OCI-LY7 (cell line): ENCODE measurements around the gene PPP6R3. TPM values are rescaled to one million over a fixed set of nuclear protein-coding genes. Genes with fewer than 3 reads are reported as not detected.

Experiments
- BruUV-seq: library from RNA; stranded (reverse); fragments of 400-500 nt; replicated peaks from 2 replicates; lab custom pipeline; 2021; lab: Mats Ljungman, UMichigan
- CTCF ChIA-PET: fragments of 300-600 bp; sonication (Branson Sonifier 250); formaldehyde crosslinking; loops from one replicate; lab custom pipeline; 2022; ENCODE audit warnings: antibody characterized with exemption; ENCODE audit not compliant: unreplicated experiment; lab: Charles Lee
- POLR2A ChIA-PET: fragments of 300-600 bp; sonication (Branson Sonifier 250); formaldehyde crosslinking; loops from one replicate; lab custom pipeline; 2022; ENCODE audit warnings: antibody characterized with exemption; lab: Charles Lee
- DNase-seq: peaks from one replicate; pipeline ENCODE4 v3.0.0-alpha.2; 2015; ENCODE audit warnings: low spot score
- H2AFZ ChIP-seq: fragments of 200-600 bp; sonication (generic), shearing (Covaris generic); 2 replicates; pipeline ENCODE4 v1.6.1; 2014; ENCODE audit warnings: mild to moderate bottlenecking, antibody characterized with exemption, low read length, moderate library complexity
- H3K27ac ChIP-seq: fragments of 200-600 bp; sonication (generic); 2 replicates; pipeline ENCODE4 v1.5.1; 2014; ENCODE audit warnings: mixed run types, low read depth, mild to moderate bottlenecking, moderate library complexity, low read length, inconsistent platforms; ENCODE audit not compliant: poor library complexity, severe bottlenecking
- H3K36me3 ChIP-seq: fragments of 200-600 bp; sonication (generic); 2 replicates; pipeline ENCODE4 v1.6.1; 2014; ENCODE audit warnings: mild to moderate bottlenecking, antibody characterized with exemption, low read length, moderate library complexity, mixed read lengths; ENCODE audit not compliant: insufficient read depth
- H3K4me1 ChIP-seq: fragments of 200-600 bp; sonication (generic); 2 replicates; pipeline ENCODE4 v1.5.1; 2014; ENCODE audit warnings: mild to moderate bottlenecking, low read length; ENCODE audit not compliant: insufficient read depth, poor library complexity, severe bottlenecking
- H3K4me2 ChIP-seq: fragments of 200-600 bp; sonication (generic); 2 replicates; pipeline ENCODE4 v1.6.1; 2014; ENCODE audit warnings: mild to moderate bottlenecking, low read length
- H3K4me3 ChIP-seq: fragments of 200-600 bp; sonication (generic); 2 replicates; pipeline ENCODE4 v1.5.1; 2014; ENCODE audit warnings: mild to moderate bottlenecking, low read depth, low read length; ENCODE audit not compliant: poor library complexity, severe bottlenecking
- H3K79me2 ChIP-seq: fragments of 200-600 bp; sonication (generic); 2 replicates; pipeline ENCODE4 v1.6.1; 2016; ENCODE audit warnings: low read depth, mild to moderate bottlenecking, low read length, moderate library complexity, mixed read lengths; ENCODE audit not compliant: insufficient read depth
- H3K9me2 ChIP-seq: fragments of 200-600 bp; sonication (generic); 2 replicates; pipeline ENCODE4 v1.6.1; 2016; ENCODE audit warnings: mild to moderate bottlenecking, low read length, mixed read lengths; ENCODE audit not compliant: insufficient read depth
- H3K9me3 ChIP-seq: fragments of 200-600 bp; sonication (generic); 2 replicates; pipeline ENCODE4 v1.6.1; 2014; ENCODE audit warnings: mild to moderate bottlenecking, mixed run types, low read length, mixed read lengths
- H4K20me1 ChIP-seq: fragments of 200-600 bp; sonication (generic); 2 replicates; pipeline ENCODE4 v1.6.1; 2014; ENCODE audit warnings: mild to moderate bottlenecking, antibody characterized with exemption, low read length, moderate library complexity, mixed read lengths; ENCODE audit not compliant: insufficient read depth
- EZH2phosphoT487 ChIP-seq: fragments of 200-600 bp; sonication (generic); IDR thresholded peaks from 2 replicates; pipeline ENCODE4 v1.6.1; 2018; ENCODE audit warnings: low read depth, borderline replicate concordance, mild to moderate bottlenecking, mixed run types, antibody characterized with exemption, low read length, moderate library complexity, mixed read lengths
- intact Hi-C: fragments of 100-400 bp; cut with micrococcal nuclease; formaldehyde crosslinking; loops from one replicate; pipeline ENCODE4 v1.10.0; 2022; ENCODE audit not compliant: unreplicated experiment
- total RNA-seq, 2 experiments: library from RNA; depleted of rRNA in 1 of 2; stranded (reverse); fragments of >200 nt in 1 of 2; shearing (Covaris generic) in 1 of 2; gene quantifications; 2 replicates each; pipeline ENCODE4 v1.2.3, GENCODE V29; 2014 to 2022
- TF ChIP-seq, protein P1 (sequence below): fragments of 200-600 bp; sonication (generic); conservative IDR thresholded peaks from 2 replicates; pipeline ENCODE4 v1.5.1; 2014; ENCODE audit warnings: mild to moderate bottlenecking, antibody characterized with exemption, low read length, moderate library complexity, mixed read lengths

PPP6R3 gene
- total RNA-seq, 2 experiments from 2014 or later: 122 to 151 TPM

DNA sequence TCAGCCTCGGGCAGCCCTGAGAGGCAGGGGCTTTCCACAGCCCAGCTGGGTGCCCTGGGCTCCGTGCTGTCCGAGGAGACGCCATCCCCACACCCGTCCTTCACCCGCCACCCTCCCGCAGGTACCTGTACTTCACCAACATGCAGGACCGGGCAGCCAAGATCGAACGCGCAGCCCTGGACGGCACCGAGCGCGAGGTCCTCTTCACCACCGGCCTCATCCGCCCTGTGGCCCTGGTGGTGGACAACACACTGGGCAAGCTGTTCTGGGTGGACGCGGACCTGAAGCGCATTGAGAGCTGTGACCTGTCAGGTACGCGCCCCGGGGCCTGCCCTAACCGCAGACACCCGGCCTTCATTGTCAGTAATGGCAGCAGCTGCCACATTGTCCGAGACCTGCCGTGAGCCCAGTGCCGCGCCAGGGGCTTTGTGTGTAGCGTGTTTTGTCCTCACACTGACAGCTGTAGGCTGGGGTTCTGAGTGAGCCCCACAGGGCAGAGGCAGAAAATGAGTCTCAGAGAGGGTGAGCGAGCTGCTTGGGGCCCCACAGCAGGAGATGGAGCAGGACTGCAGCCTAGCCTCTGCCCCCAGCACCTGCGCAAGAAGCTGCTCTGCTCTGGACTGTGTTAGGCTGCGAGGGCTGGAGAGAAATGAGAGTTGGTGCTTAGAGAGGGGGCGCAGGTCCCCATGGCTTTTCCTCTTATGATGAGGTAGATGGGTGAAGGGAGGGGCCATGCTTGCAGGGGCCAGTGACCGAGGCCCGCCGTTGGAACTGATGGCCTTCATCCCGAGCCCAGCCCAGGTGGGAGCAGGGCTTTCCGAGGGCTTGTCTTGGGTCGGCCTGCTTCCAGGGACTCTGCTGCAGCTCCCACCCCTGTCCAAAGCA, 35.3 kb upstream of the PPP6R3 start:
- Histone ChIP-seq H4K20me1 (no peaks in the 10 kb centered on the region), H3K27ac (no peak overlapping the region), H3K9me3 (peaks cover 9% of the 10 kb centered on the region), H3K4me3 (no peak overlapping the region), H3K36me3 (no peaks in the 10 kb centered on the region), H3K4me2 (no peak overlapping the region), H2AFZ (no peak overlapping the region), H3K4me1 (no peaks in the 10 kb centered on the region), H3K9me2 (no peaks in the 10 kb centered on the region), H3K79me2 (no peaks in the 10 kb centered on the region)
- TF ChIP-seq, protein P1, sequence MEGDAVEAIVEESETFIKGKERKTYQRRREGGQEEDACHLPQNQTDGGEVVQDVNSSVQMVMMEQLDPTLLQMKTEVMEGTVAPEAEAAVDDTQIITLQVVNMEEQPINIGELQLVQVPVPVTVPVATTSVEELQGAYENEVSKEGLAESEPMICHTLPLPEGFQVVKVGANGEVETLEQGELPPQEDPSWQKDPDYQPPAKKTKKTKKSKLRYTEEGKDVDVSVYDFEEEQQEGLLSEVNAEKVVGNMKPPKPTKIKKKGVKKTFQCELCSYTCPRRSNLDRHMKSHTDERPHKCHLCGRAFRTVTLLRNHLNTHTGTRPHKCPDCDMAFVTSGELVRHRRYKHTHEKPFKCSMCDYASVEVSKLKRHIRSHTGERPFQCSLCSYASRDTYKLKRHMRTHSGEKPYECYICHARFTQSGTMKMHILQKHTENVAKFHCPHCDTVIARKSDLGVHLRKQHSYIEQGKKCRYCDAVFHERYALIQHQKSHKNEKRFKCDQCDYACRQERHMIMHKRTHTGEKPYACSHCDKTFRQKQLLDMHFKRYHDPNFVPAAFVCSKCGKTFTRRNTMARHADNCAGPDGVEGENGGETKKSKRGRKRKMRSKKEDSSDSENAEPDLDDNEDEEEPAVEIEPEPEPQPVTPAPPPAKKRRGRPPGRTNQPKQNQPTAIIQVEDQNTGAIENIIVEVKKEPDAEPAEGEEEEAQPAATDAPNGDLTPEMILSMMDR: no peak
- no peak for DNase-seq
- POLR2A ChIA-PET: no interaction called here
- CTCF ChIA-PET: no interaction called here
- intact Hi-C loops: no loop called here
- BruUV-seq: no TSS peak

DNA sequence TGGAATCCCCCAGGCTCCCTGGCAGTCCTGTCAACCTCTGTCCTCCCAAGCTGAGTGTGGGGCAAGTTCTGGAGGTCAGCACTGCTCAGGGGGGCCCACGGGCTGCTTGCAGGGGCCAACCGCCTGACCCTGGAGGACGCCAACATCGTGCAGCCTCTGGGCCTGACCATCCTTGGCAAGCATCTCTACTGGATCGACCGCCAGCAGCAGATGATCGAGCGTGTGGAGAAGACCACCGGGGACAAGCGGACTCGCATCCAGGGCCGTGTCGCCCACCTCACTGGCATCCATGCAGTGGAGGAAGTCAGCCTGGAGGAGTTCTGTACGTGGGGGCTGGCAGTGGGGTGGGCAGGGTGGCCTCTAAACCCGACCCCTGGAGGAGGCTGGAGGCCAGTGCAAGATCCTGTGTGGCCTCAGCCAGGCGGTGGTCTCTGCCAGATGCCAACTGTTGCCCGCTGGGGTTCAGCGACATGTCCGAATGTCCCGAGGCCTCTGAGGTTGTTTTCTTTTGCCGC, 34.6 kb upstream of the PPP6R3 start:
- Histone ChIP-seq H3K4me1 (no peaks in the 10 kb centered on the region), H4K20me1 (no peaks in the 10 kb centered on the region), H3K36me3 (no peaks in the 10 kb centered on the region), H3K9me3 (peaks cover 9% of the 10 kb centered on the region), H3K4me3 (no peak overlapping the region), H3K79me2 (no peaks in the 10 kb centered on the region), H3K27ac (no peak overlapping the region), H3K4me2 (no peak overlapping the region), H3K9me2 (no peaks in the 10 kb centered on the region), H2AFZ (no peak overlapping the region)
- intact Hi-C loops: no loop called here
- DNase-seq: no peak
- ChIA-PET CTCF (no interaction called here), POLR2A (no interaction called here)
- no TSS peak for BruUV-seq
- TF ChIP-seq EZH2phosphoT487: no peak
- TF ChIP-seq, protein P1: no peak

DNA sequence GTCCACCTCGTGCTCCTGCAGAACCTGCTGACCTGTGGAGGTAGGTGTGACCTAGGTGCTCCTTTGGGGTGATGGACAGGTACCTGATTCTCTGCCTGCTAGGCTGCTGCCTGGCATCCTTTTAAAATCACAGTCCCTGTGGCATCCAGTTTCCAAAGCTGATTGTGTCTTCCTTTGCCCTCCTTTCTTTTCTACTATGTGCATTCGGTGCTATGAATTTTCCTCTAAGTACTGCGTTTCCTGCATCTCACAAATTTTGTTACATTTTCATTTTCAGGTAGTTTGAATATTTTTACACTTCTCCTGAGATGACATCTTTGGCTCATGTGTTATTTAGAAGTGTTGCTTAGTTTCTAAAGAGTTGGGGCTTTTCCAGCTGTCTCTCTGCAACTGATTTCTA, 30.9 kb upstream of the PPP6R3 start:
- CTCF ChIA-PET: no interaction called here
- peaks cover 9% of the 10 kb centered on the region for H3K9me3 ChIP-seq
- H2AFZ ChIP-seq: no peak overlapping the region
- BruUV-seq: no TSS peak
- no peaks in the 10 kb centered on the region for H4K20me1 ChIP-seq
- no peak overlapping the region for H3K4me3 ChIP-seq
- no peak for DNase-seq
- TF ChIP-seq EZH2phosphoT487: no peak
- intact Hi-C loops: no loop called here
- no peaks in the 10 kb centered on the region for H3K9me2 ChIP-seq
- no peaks in the 10 kb centered on the region for H3K36me3 ChIP-seq
- POLR2A ChIA-PET: no interaction called here
- no peaks in the 10 kb centered on the region for H3K4me1 ChIP-seq
- H3K79me2 ChIP-seq: no peaks in the 10 kb centered on the region
- H3K27ac ChIP-seq: no peak overlapping the region
- H3K4me2 ChIP-seq: no peak overlapping the region
